GM21390 (cell line): ENCODE data around the gene TM4SF18.

ENCODE experiments used
- ATAC-seq: cut with Tn5 transposase; IDR thresholded peaks from one replicate; pipeline ENCODE4 v1.9.1; 2021; ENCODE audit not compliant: unreplicated experiment

Gene TM4SF18

GRCh38 chr3:149288655-149289054 is 44.8 kb downstream of the TM4SF18 start:
- ATAC-seq, result no peak

- no peak for ATAC-seq
Observed at GRCh38 chr3:149284034-149284433, 49.4 kb downstream of the TM4SF18 start.

DNA sequence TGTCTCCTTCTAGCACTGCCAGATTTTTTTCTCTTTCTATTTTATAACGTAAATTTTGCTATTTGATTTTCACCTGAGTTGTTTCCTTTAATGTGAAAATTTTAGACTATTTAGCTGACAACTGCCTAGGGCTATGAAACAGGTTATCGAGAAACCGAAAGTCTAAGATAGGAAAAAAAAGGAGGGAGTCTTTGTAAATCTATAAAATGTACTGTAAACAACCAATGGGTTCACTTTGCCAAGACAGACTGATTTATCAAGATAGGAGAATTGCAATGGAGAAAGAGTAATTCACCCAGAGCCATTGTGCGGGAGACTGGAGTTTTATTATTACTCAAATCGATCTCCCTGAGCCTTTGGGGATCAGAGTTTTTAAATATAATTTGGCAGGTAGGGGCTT is 50.0 kb downstream of the TM4SF18 start:
- no peak for ATAC-seq

GRCh38 chr3:149282836-149283235 is 50.6 kb downstream of the TM4SF18 start:
- no peak for ATAC-seq

DNA sequence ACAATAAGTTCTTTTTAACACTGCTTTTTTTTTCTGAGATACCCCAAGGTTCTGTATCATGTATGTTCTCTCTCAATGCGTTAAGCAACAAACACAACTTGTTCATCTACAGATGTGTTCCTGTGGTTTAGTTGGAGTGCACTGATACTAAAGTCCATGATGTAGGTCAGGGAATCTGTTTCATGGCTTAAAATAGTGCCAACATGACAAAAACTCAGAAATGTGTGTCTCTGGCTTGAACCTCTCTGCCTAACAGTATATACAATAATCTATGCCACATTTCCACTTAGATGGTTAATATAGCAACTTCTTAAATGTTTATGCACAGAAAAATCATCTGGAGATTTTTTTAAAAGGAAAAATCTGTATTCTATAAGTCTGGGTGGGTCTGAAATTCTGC is 51.1 kb downstream of the TM4SF18 start:
- ATAC-seq, result no peak

DNA sequence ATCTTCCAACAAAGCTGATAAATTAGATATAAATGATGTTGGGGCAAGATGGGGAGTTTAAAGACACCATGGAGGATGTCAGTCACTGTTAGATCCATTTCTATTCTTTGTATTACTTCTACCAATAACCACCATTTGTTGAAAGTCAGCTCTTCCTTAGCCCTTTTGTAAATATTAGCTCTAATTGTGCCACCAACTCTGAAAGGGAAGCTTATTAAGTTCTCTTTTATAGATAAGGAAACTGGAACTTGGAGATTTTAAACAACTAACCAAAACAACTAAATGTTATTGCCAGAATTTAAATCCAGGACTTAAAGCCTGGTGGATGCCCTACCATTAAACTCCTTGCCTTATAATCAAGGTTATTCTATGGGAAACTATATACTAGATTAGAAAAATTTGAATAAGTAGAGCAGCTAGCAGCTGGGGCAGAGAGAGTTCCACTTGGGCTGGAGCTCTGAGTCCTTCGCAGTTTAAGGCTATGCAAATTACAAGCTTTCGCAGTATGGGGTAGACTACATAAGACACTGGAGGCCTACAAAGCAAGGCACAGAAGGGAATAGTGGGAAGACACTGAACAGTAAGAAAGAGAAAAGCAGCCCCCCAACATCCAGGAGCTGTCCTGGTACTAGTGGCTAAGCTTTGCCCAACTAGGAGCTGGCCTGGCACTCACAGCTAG is 52.6 kb downstream of the TM4SF18 start:
- ATAC-seq, result peak; percentile 47

- ATAC-seq, result no peak
Observed at GRCh38 chr3:149278911-149279310, 54.5 kb downstream of the TM4SF18 start.

- peak; percentile 72 for ATAC-seq
Observed at GRCh38 chr3:149277331-149277813, 56.1 kb downstream of the TM4SF18 start.

GRCh38 chr3:149276619-149277018 is 56.8 kb downstream of the TM4SF18 start:
- no peak for ATAC-seq

- no peak for ATAC-seq
Observed at GRCh38 chr3:149274220-149274619, 59.2 kb downstream of the TM4SF18 start.

- ATAC-seq, result peak; percentile 63
Observed at GRCh38 chr3:149273096-149273751, 60.2 kb downstream of the TM4SF18 start.

GRCh38 chr3:149271669-149272068 is 61.8 kb downstream of the TM4SF18 start:
- no peak for ATAC-seq

- no peak for ATAC-seq
Observed at GRCh38 chr3:149270180-149270579, 63.3 kb downstream of the TM4SF18 start.

DNA sequence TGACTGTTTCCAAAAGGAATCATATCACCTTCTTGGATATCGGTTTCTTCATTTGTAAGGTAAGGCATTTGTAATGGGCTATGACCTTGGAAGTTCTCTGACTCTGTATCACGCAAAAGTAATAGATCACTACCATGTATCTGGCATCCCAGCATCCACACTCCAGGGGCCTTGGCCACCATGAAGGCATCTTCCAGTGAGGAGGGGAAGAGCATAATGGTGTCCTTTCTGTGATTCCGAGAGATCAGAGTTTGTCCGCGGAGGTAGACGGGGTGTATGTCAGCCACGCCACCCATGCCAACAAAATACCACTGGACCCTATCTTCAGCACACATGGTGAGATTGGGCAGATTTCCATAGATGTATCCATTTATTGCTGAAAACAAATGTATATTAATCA is 63.7 kb downstream of the TM4SF18 start:
- no peak for ATAC-seq
